ENCODE results near the gene TMEM86B. TPM values are rescaled to one million over a fixed set of nuclear protein-coding genes. Genes with fewer than 3 reads are reported as not detected.

TMEM86B gene
- polyA plus RNA-seq, 1 donor (not counting 4 experiments of a cell fraction or from before 2014, with no cell fraction given) = 0.60 TPM

- Histone ChIP-seq H3K9me3 (ENCODE audit: control insufficient read depth, low read depth, low read length) (no peaks in the 10 kb centered on the region), H3K9me1 (ENCODE audit: control insufficient read depth, extremely low read depth, insufficient read depth, low read length) (no peaks in the 10 kb centered on the region), H3K27me3 (ENCODE audit: control insufficient read depth, extremely low read depth, insufficient read depth, low read length) (no peaks in the 10 kb centered on the region), H3K9ac (ENCODE audit: control insufficient read depth, extremely low read depth, insufficient read depth, low read length) (no peak overlapping the region), H3K4me2 (ENCODE audit: control insufficient read depth, extremely low read depth, insufficient read depth, low read depth, low read length) (no peak overlapping the region), H3K36me3 (ENCODE audit: control insufficient read depth in 2 of 2, extremely low read depth in 1 of 2, insufficient read depth in 2 of 2, low read length in 2 of 2) (peaks cover 0 to 5% of the 10 kb centered on the region in 2 experiments), H2AFZ (ENCODE audit: control insufficient read depth, low read length) (no peak overlapping the region), H3K4me3 (ENCODE audit: control insufficient read depth in 2 of 3, extremely low read depth in 1 of 3, insufficient read depth in 2 of 3, low read depth in 1 of 3, low read length in 3 of 3) (no peak overlapping the region), H3K27ac (ENCODE audit: control insufficient read depth, insufficient read depth, low read length) (no peak overlapping the region), H3K4me1 (ENCODE audit: control insufficient read depth, extremely low read depth, insufficient read depth, low read length) (no peaks in the 10 kb centered on the region), H4K20me1 (ENCODE audit: control insufficient read depth, extremely low read depth, insufficient read depth, low read length) (no peaks in the 10 kb centered on the region), H3K79me2 (ENCODE audit: control insufficient read depth, insufficient read depth, low read length) (peaks cover 3% of the 10 kb centered on the region)
- DNase-seq (ENCODE audit: low read depth, low spot score) (no peak), FAIRE-seq (no peak)
- TF ChIP-seq CTCF (optimal IDR thresholded peaks at IDR 0.05 in 1 of 3, IDR thresholded peaks at IDR 0.05 in 1 of 3, conservative IDR thresholded peaks at IDR 0.05 in 1 of 3; ENCODE audit: extremely low read depth in 1 of 3, insufficient read depth in 2 of 3, low read length in 3 of 3) (no peak), EZH2 (IDR thresholded peaks at IDR 0.05; ENCODE audit: low read length) (no peak)
- dilution Hi-C loops (cut with MboI; ENCODE audit: extremely low pct_ligation_motif_present, low sequenced_read_pairs) = no loop called here
Observed at GRCh38 chr19:55265723-55266386, 37.3 kb upstream of the TMEM86B start.

- dilution Hi-C loops (cut with MboI; ENCODE audit: extremely low pct_ligation_motif_present, low sequenced_read_pairs) = no loop called here
- H3K4me1 ChIP-seq (ENCODE audit: control insufficient read depth, extremely low read depth, insufficient read depth, low read length) = no peaks in the 10 kb centered on the region
- FAIRE-seq (no peak), DNase-seq (ENCODE audit: low read depth, low spot score) (no peak)
- H3K9me3 ChIP-seq (ENCODE audit: control insufficient read depth, low read depth, low read length) = no peaks in the 10 kb centered on the region
- no peak overlapping the region for H2AFZ ChIP-seq (ENCODE audit: control insufficient read depth, low read length)
- peaks cover 0 to 3% of the 10 kb centered on the region in 2 experiments for H3K36me3 ChIP-seq (ENCODE audit: control insufficient read depth in 2 of 2, extremely low read depth in 1 of 2, insufficient read depth in 2 of 2, low read length in 2 of 2)
- H3K9ac ChIP-seq (ENCODE audit: control insufficient read depth, extremely low read depth, insufficient read depth, low read length) = no peak overlapping the region
- peaks cover 3% of the 10 kb centered on the region for H3K79me2 ChIP-seq (ENCODE audit: control insufficient read depth, insufficient read depth, low read length)
- H3K4me2 ChIP-seq (ENCODE audit: control insufficient read depth, extremely low read depth, insufficient read depth, low read depth, low read length) = no peak overlapping the region
- no peaks in the 10 kb centered on the region for H4K20me1 ChIP-seq (ENCODE audit: control insufficient read depth, extremely low read depth, insufficient read depth, low read length)
- H3K4me3 ChIP-seq (ENCODE audit: control insufficient read depth in 2 of 3, extremely low read depth in 1 of 3, insufficient read depth in 2 of 3, low read depth in 1 of 3, low read length in 3 of 3) = no peak overlapping the region
- no peak for TF ChIP-seq CTCF (optimal IDR thresholded peaks at IDR 0.05 in 1 of 3, IDR thresholded peaks at IDR 0.05 in 1 of 3, conservative IDR thresholded peaks at IDR 0.05 in 1 of 3; ENCODE audit: extremely low read depth in 1 of 3, insufficient read depth in 2 of 3, low read length in 3 of 3)
- TF ChIP-seq EZH2 (IDR thresholded peaks at IDR 0.05; ENCODE audit: low read length) = no peak
- H3K27ac ChIP-seq (ENCODE audit: control insufficient read depth, insufficient read depth, low read length) = no peak overlapping the region
- H3K27me3 ChIP-seq (ENCODE audit: control insufficient read depth, extremely low read depth, insufficient read depth, low read length) = no peaks in the 10 kb centered on the region
- no peaks in the 10 kb centered on the region for H3K9me1 ChIP-seq (ENCODE audit: control insufficient read depth, extremely low read depth, insufficient read depth, low read length)
Observed at GRCh38 chr19:55265173-55265572, 36.6 kb upstream of the TMEM86B start.
